Endodermal cell (in vitro differentiated cells): ENCODE measurements around the gene BBOX1. TPM values are rescaled to one million over a fixed set of nuclear protein-coding genes. Genes with fewer than 3 reads are reported as not detected.

Experiments
- DNase-seq: peaks from one replicate; pipeline ENCODE4 v3.0.0-alpha.2; 2017
- H3K27ac ChIP-seq: 2 replicates; pipeline ENCODE4 v1.5.1; 2013; ENCODE audit warnings: mild to moderate bottlenecking, low read depth, low read length, moderate library complexity
- H3K27me3 ChIP-seq: 2 replicates; pipeline ENCODE4 v1.6.1; 2013; ENCODE audit warnings: mild to moderate bottlenecking, low read length, moderate library complexity; ENCODE audit not compliant: insufficient read depth, control insufficient read depth, poor library complexity, severe bottlenecking
- H3K36me3 ChIP-seq: 2 replicates; pipeline ENCODE4 v1.7.0; 2013; ENCODE audit warnings: mild to moderate bottlenecking, low read length, moderate library complexity; ENCODE audit not compliant: control insufficient read depth, insufficient read depth
- H3K4me1 ChIP-seq: one replicate; pipeline ENCODE4 v1.7.0; 2013; ENCODE audit warnings: low read length; ENCODE audit not compliant: control insufficient read depth, insufficient read depth
- H3K4me3 ChIP-seq: 2 replicates; pipeline ENCODE4 v1.5.1; 2013; ENCODE audit warnings: mild to moderate bottlenecking, low read length, moderate library complexity
- H3K9ac ChIP-seq: 2 replicates; pipeline ENCODE4 v1.6.1; 2013; ENCODE audit warnings: mild to moderate bottlenecking, low read length, moderate library complexity; ENCODE audit not compliant: poor library complexity, severe bottlenecking; ENCODE audit errors: extremely low read depth
- H3K9me3 ChIP-seq: 2 replicates; pipeline ENCODE4 v1.6.1; 2013; ENCODE audit warnings: mild to moderate bottlenecking, low read length, moderate library complexity; ENCODE audit not compliant: control insufficient read depth
- H3K27ac Mint-ChIP-seq: 2 replicates; pipeline ENCODE4 v1.8.0; 2020; ENCODE audit warnings: mixed read lengths
- H3K27me3 Mint-ChIP-seq: 2 replicates; pipeline ENCODE4 v1.8.0; 2021; ENCODE audit warnings: mild to moderate bottlenecking, mixed read lengths; ENCODE audit not compliant: insufficient read depth
- H3K36me3 Mint-ChIP-seq: 2 replicates; pipeline ENCODE4 v1.8.0; 2020; ENCODE audit warnings: low read depth, mixed read lengths
- H3K4me1 Mint-ChIP-seq: 2 replicates; pipeline ENCODE4 v1.8.0; 2020; ENCODE audit warnings: mixed read lengths
- H3K4me3 Mint-ChIP-seq: 2 replicates; pipeline ENCODE4 v1.8.0; 2020; ENCODE audit warnings: mild to moderate bottlenecking, moderate library complexity, mixed read lengths
- H3K9me3 Mint-ChIP-seq: 2 replicates; pipeline ENCODE4 v1.8.0; 2020; ENCODE audit warnings: mild to moderate bottlenecking, mixed read lengths
- WGBS, 2 experiments: methylation state at CpG; one replicate each; pipeline versions ENCODE4 v1.1.5 to v1.1.7; 2013; ENCODE audit warnings: missing lambda C conversion rate in 2 of 2, mixed read lengths in 1 of 2; ENCODE audit not compliant: insufficient coverage in 1 of 2, insufficient read length in 1 of 2; 5-methylcytosine and 5-hydroxymethylcytosine counted together
- total RNA-seq, 2 donors: library from RNA; stranded (reverse); fragmentation: NEBNext Ultra II Directional in 1 of 2; extraction: Animal tissue kit (Norgen Biotek cat#: 25700) in 1 of 2; gene quantifications; 2 replicates in 1 of 2; 3 replicates in 1 of 2; pipeline ENCODE4 v1.2.1, GENCODE V29; 2021
- TF ChIP-seq, protein P1 (sequence below): fragments of 200-600 bp; sonication (generic); conservative IDR thresholded peaks from 2 replicates; pipeline ENCODE4 v1.5.0; 2021; ENCODE audit warnings: antibody characterized with exemption, mild to moderate bottlenecking

The BBOX1 gene
- total RNA-seq, 2 donors from 2014 or later, result not detected

DNA sequence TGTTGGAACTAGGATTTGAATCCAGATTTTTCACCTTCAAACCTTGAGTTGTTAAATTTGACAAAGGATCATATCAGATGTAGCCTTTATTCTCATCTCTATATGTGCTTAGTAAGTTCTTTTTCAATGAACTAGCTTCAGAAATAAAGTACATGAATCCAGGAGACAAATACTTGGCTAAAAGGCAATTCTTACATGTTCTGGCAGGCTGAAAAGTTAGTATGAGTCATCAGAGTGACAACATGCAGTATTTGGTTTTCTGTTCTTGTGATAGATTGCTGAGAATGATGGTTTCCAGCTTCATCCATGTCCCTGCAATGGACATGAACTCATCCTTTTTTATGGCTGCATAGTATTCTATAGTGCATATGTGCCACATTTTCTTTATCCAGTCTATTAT is 40.4 kb downstream of the BBOX1 start:
- H3K36me3 ChIP-seq, result no peaks in the 10 kb centered on the region
- DNase-seq, result no peak
- TF ChIP-seq, protein P1, sequence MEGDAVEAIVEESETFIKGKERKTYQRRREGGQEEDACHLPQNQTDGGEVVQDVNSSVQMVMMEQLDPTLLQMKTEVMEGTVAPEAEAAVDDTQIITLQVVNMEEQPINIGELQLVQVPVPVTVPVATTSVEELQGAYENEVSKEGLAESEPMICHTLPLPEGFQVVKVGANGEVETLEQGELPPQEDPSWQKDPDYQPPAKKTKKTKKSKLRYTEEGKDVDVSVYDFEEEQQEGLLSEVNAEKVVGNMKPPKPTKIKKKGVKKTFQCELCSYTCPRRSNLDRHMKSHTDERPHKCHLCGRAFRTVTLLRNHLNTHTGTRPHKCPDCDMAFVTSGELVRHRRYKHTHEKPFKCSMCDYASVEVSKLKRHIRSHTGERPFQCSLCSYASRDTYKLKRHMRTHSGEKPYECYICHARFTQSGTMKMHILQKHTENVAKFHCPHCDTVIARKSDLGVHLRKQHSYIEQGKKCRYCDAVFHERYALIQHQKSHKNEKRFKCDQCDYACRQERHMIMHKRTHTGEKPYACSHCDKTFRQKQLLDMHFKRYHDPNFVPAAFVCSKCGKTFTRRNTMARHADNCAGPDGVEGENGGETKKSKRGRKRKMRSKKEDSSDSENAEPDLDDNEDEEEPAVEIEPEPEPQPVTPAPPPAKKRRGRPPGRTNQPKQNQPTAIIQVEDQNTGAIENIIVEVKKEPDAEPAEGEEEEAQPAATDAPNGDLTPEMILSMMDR, result no peak
- H3K9me3 ChIP-seq, result no peaks in the 10 kb centered on the region
- no peaks in the 10 kb centered on the region for H3K36me3 Mint-ChIP-seq
- no peaks in the 10 kb centered on the region for H3K4me1 ChIP-seq
- H3K9ac ChIP-seq, result no peak overlapping the region
- no peak overlapping the region for H3K4me3 Mint-ChIP-seq
- no peak overlapping the region for H3K27ac Mint-ChIP-seq
- H3K4me3 ChIP-seq, result no peak overlapping the region
- H3K27me3 Mint-ChIP-seq, result peaks cover 13% of the 10 kb centered on the region
- peaks cover 2% of the 10 kb centered on the region for H3K4me1 Mint-ChIP-seq
- peaks cover 15% of the 10 kb centered on the region for H3K27me3 ChIP-seq
- peaks cover 3% of the 10 kb centered on the region for H3K9me3 Mint-ChIP-seq
- no peak overlapping the region for H3K27ac ChIP-seq

DNA sequence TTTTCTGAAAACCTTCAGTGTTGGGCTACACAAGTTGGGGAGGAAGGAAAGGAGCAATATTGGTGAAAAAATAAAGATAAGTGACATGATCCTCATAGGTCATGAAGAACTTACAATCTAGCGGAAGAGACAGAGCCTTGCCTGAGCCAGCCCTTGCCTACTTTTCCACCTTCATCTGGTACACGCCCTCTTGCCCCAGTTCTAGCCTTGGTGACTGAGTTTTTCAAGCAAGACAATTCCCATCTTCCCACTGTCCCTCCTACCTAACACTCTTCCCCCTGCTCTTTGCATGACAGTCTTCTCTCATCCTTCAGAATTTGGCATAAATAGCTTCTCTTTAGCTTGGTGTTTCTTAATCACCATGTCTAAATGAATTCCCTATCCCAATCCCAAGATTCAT is 42.6 kb downstream of the BBOX1 start:
- Mint-ChIP-seq H3K27me3 (peaks cover 23% of the 10 kb centered on the region), H3K36me3 (no peaks in the 10 kb centered on the region), H3K4me3 (no peak overlapping the region), H3K9me3 (peaks cover 3% of the 10 kb centered on the region), H3K27ac (no peak overlapping the region), H3K4me1 (peaks cover 2% of the 10 kb centered on the region)
- Histone ChIP-seq H3K4me3 (no peak overlapping the region), H3K27me3 (peaks cover 30% of the 10 kb centered on the region), H3K9me3 (no peaks in the 10 kb centered on the region), H3K27ac (no peak overlapping the region), H3K36me3 (no peaks in the 10 kb centered on the region), H3K9ac (no peak overlapping the region), H3K4me1 (no peaks in the 10 kb centered on the region)
- no peak for DNase-seq
- WGBS, 2 experiments, result 93 to 100% methylated on average over 1 to 2 of the region's 2 CpGs
- TF ChIP-seq, protein P1, result no peak

DNA sequence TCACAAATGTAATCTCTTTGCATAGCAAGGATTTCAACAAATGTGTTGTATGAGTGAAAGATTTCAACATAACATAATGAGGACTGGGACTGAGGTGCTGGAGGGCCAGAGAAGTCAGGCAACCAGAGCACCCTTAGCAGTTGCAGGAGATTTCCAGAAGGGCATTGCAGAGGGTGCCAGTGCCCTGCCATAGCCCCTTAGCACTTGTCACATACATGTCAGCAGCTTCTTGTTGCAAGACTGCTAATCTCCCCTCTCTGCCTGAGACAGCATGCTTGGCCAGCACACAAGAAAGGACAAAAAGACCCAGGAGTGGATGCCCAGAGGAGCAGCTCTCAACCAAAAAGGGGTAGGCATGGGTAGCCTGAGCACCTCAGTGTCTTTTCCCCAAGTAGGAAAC is 43.2 kb downstream of the BBOX1 start:
- Histone ChIP-seq H3K27me3 (peaks cover 30% of the 10 kb centered on the region), H3K27ac (no peak overlapping the region), H3K9ac (no peak overlapping the region), H3K4me1 (no peaks in the 10 kb centered on the region), H3K4me3 (no peak overlapping the region), H3K9me3 (no peaks in the 10 kb centered on the region), H3K36me3 (no peaks in the 10 kb centered on the region)
- Mint-ChIP-seq H3K36me3 (no peaks in the 10 kb centered on the region), H3K27me3 (peaks cover 23% of the 10 kb centered on the region), H3K4me1 (peaks cover 2% of the 10 kb centered on the region), H3K9me3 (peaks cover 3% of the 10 kb centered on the region), H3K27ac (no peak overlapping the region), H3K4me3 (no peak overlapping the region)
- DNase-seq, result peak; percentile 45
- TF ChIP-seq, protein P1, result no peak
